Measurements from ENCODE around the gene BEST4. TPM values are rescaled to one million over a fixed set of nuclear protein-coding genes. Genes with fewer than 3 reads are reported as not detected.

Gene BEST4
- total and polyA plus RNA-seq, 2 of the 13 experiments (the other 11 are each of a cell fraction or from before 2014, with no cell fraction given), result 0.77 to 1.4 TPM

GRCh38 chr1:44799770-44800584 is 12.0 kb upstream of the BEST4 start, which contains the start of gene PLK3 (continued):
- TF ChIP-seq FOXP4 (CRISPR knock-in tag; IDR thresholded peaks at IDR 0.05) (peak; percentile 61), NFAT5 (CRISPR knock-in tag; IDR thresholded peaks at IDR 0.05) (no peak), FOXP1 (IDR thresholded peaks at IDR 0.05) (no peak), FOXP1 (CRISPR knock-in tag; IDR thresholded peaks at IDR 0.05) (no peak; the same call in 1 of the 2 replicates), GMEB1 (CRISPR knock-in tag; IDR thresholded peaks at IDR 0.05; ENCODE audit: borderline replicate concordance) (peak; percentile 68; the same call in 1 of the 2 replicates), PAWR (CRISPR knock-in tag; IDR thresholded peaks at IDR 0.05; ENCODE audit: borderline replicate concordance) (no peak), MEIS1 (CRISPR knock-in tag; IDR thresholded peaks at IDR 0.05; ENCODE audit: borderline replicate concordance) (peak; percentile 85), ZNF674 (CRISPR knock-in tag; IDR thresholded peaks at IDR 0.05; ENCODE audit: low read depth) (no peak), MEF2D (CRISPR knock-in tag; IDR thresholded peaks at IDR 0.05) (peak; percentile 65; the same call in 1 of the 2 replicates), HOXD1 (CRISPR knock-in tag; IDR thresholded peaks at IDR 0.05) (peak; percentile 36; the same call in 1 of the 2 replicates), ZNF891 (CRISPR knock-in tag; IDR thresholded peaks at IDR 0.05) (peak; percentile 78; the same call in 1 of the 2 replicates), PAXIP1 (CRISPR knock-in tag; conservative IDR thresholded peaks at IDR 0.05) (peak; percentile 86), MXD4 (CRISPR knock-in tag; IDR thresholded peaks at IDR 0.05) (peak; percentile 92; the same call in 1 of the 2 replicates), MATR3 (CRISPR knock-in tag; IDR thresholded peaks at IDR 0.05) (no peak), ZNF713 (CRISPR knock-in tag; IDR thresholded peaks at IDR 0.05) (0 out of 2 replicates have a peak, but pooled peaks have one; percentile 71), NR2F6 (IDR thresholded peaks at IDR 0.05) (no peak), NR2F6 (CRISPR knock-in tag; IDR thresholded peaks at IDR 0.05) (peak; percentile 51; the same call in 1 of the 2 replicates)

Data from HepG2 (cell line).